HFFc6 (cell line): ENCODE data around the gene ANKEF1. TPM values are rescaled to one million over a fixed set of nuclear protein-coding genes. Genes with fewer than 3 reads are reported as not detected.

ENCODE experiments used
- DNase-seq: peaks from one replicate; pipeline ENCODE4 v3.0.0-alpha.2; 2018
- H3K27ac Mint-ChIP-seq: 2 replicates; pipeline ENCODE4 v1.8.0; 2020; ENCODE audit warnings: mild to moderate bottlenecking, mixed read lengths
- H3K27me3 Mint-ChIP-seq: 2 replicates; pipeline ENCODE4 v1.8.0; 2021; ENCODE audit warnings: mild to moderate bottlenecking, moderate library complexity, mixed read lengths; ENCODE audit not compliant: insufficient read depth
- H3K36me3 Mint-ChIP-seq: 2 replicates; pipeline ENCODE4 v1.8.0; 2021; ENCODE audit warnings: low read depth, mixed read lengths
- H3K4me1 Mint-ChIP-seq: 2 replicates; pipeline ENCODE4 v1.8.0; 2020; ENCODE audit warnings: low read depth, mixed read lengths
- H3K4me3 Mint-ChIP-seq: 2 replicates; pipeline ENCODE4 v1.8.0; 2020; ENCODE audit warnings: mild to moderate bottlenecking, moderate library complexity, mixed read lengths
- H3K9me3 Mint-ChIP-seq: 2 replicates; pipeline ENCODE4 v1.8.0; 2020; ENCODE audit warnings: mild to moderate bottlenecking, mixed read lengths
- CTCF ChIP-seq: fragments of 200-600 bp; sonication (generic); IDR thresholded peaks from 2 replicates; pipeline ENCODE4 v1.5.0; 2021; ENCODE audit warnings: antibody characterized with exemption, mild to moderate bottlenecking
- total RNA-seq, 6 experiments: library from RNA; stranded (reverse); fragmentation: NEBNext Ultra II Directional; extraction: Animal tissue kit (Norgen Biotek cat#: 25700); gene quantifications; 2 replicates in 1 of 6; 3 replicates in 5 of 6; pipeline ENCODE4 v1.2.3, GENCODE V29; 2021

ANKEF1 gene
- total RNA-seq, 6 experiments from 2014 or later = not detected

- H3K9me3 Mint-ChIP-seq = peaks cover 14% of the 10 kb centered on the region; the same call in 1 of the 2 replicates
- no peak for TF ChIP-seq CTCF
- DNase-seq = no peak
- no peak overlapping the region for H3K4me3 Mint-ChIP-seq
- no peak overlapping the region for H3K27ac Mint-ChIP-seq
- no peaks in the 10 kb centered on the region for H3K4me1 Mint-ChIP-seq
- H3K27me3 Mint-ChIP-seq = no peaks in the 10 kb centered on the region
- H3K36me3 Mint-ChIP-seq = no peaks in the 10 kb centered on the region
Measured at GRCh38 chr20:10004900-10005299, 29.9 kb upstream of the ANKEF1 start.

GRCh38 chr20:10005885-10006284 lies 28.9 kb upstream of the ANKEF1 start:
- DNase-seq = no peak
- H3K36me3 Mint-ChIP-seq = no peaks in the 10 kb centered on the region
- no peak overlapping the region for H3K4me3 Mint-ChIP-seq
- no peak for TF ChIP-seq CTCF
- no peaks in the 10 kb centered on the region for H3K27me3 Mint-ChIP-seq
- no peaks in the 10 kb centered on the region for H3K4me1 Mint-ChIP-seq
- peaks cover 18% of the 10 kb centered on the region; the same call in 1 of the 2 replicates for H3K9me3 Mint-ChIP-seq
- no peak overlapping the region for H3K27ac Mint-ChIP-seq

DNA sequence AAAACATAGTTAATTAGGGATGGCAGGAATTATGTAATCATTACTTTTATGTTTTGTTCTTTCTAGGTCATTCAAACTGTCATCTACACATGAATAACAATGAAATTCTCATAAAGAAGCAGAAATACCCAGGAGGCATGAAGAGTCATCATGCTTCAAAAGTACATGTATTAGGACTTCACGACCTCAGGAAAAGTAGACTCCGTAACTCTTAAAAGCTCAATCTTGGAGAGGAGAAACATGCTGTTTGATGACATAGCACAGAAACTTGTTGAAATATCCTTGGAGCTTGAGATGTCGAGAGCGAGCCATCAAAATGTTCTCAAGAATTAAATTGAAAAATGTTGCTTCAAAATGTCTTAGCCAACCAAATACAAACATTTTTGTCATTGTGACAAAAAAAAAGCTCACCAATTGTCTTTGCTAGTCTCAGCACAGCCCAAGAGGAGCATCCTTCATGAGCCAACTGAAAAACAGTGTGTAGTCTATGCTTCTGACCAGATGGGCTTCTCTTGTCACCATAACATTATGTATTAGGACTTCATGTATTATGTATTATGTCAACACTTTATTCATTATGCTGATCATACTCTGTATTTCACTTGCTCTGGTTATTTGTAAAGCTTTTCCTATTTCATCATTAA lies 28.2 kb upstream of the ANKEF1 start:
- Mint-ChIP-seq H3K4me1 (no peaks in the 10 kb centered on the region), H3K4me3 (no peak overlapping the region)
- no peak for DNase-seq

DNA sequence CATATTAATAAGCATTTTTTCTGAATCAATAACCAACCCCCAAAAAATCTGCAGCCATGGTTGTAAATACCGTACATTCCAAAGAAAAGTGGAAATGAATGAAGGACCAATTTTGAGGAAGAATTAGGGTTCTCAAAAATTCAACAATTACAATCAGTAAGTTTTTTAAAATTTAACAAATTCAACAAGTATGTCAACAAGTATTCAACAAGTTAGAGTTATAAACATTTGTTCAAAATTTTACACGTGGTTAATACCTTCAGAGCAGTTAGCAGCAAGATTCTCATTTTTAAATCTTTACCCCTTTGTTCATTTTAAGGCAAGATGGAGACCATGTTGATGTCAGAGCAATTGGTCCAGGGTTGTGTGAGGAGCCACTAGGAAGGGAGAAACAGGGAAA lies 27.6 kb upstream of the ANKEF1 start:
- H3K27me3 Mint-ChIP-seq = no peaks in the 10 kb centered on the region
- no peaks in the 10 kb centered on the region for H3K4me1 Mint-ChIP-seq
- no peak for TF ChIP-seq CTCF
- no peak for DNase-seq
- H3K27ac Mint-ChIP-seq = no peak overlapping the region
- H3K4me3 Mint-ChIP-seq = no peak overlapping the region
- peaks cover 18% of the 10 kb centered on the region; the same call in 1 of the 2 replicates for H3K9me3 Mint-ChIP-seq
- no peaks in the 10 kb centered on the region for H3K36me3 Mint-ChIP-seq

More for the DNA sequence above, 28.2 kb upstream of the ANKEF1 start:
- no peaks in the 10 kb centered on the region for H3K27me3 Mint-ChIP-seq
- H3K9me3 Mint-ChIP-seq = peaks cover 18% of the 10 kb centered on the region; the same call in 1 of the 2 replicates
- no peak for TF ChIP-seq CTCF
- no peaks in the 10 kb centered on the region for H3K36me3 Mint-ChIP-seq
- H3K27ac Mint-ChIP-seq = no peak overlapping the region

GRCh38 chr20:10007747-10008146 lies 27.0 kb upstream of the ANKEF1 start:
- TF ChIP-seq CTCF = no peak
- Mint-ChIP-seq H3K4me3 (no peak overlapping the region), H3K4me1 (no peaks in the 10 kb centered on the region), H3K27me3 (no peaks in the 10 kb centered on the region), H3K36me3 (no peaks in the 10 kb centered on the region), H3K27ac (no peak overlapping the region), H3K9me3 (peaks cover 18% of the 10 kb centered on the region; the same call in 1 of the 2 replicates)
- no peak for DNase-seq
